Measurements from ENCODE around the gene ARMC2. TPM values are rescaled to one million over a fixed set of nuclear protein-coding genes. Genes with fewer than 3 reads are reported as not detected.

ARMC2 gene
- total RNA-seq, 1 donor from 2014 or later, result 5.2 TPM

- no peak overlapping the region for H2AFZ ChIP-seq (ENCODE audit: low read depth, low read length)
- no peaks in the 10 kb centered on the region for H3K79me2 ChIP-seq (ENCODE audit: insufficient read depth, low read length)
- Mint-ChIP-seq H3K4me1 (ENCODE audit: low read depth, unreplicated experiment) (peaks cover 5% of the 10 kb centered on the region), H3K4me3 (ENCODE audit: unreplicated experiment) (no peak overlapping the region), H3K36me3 (ENCODE audit: low read depth, unreplicated experiment) (peaks cover 19% of the 10 kb centered on the region), H3K9me3 (ENCODE audit: unreplicated experiment) (peaks cover 3% of the 10 kb centered on the region), H3K27ac (ENCODE audit: unreplicated experiment) (no peak overlapping the region), H3K27me3 (ENCODE audit: low read depth, unreplicated experiment) (no peaks in the 10 kb centered on the region)
- no peaks in the 10 kb centered on the region for H4K20me1 ChIP-seq (ENCODE audit: insufficient read depth, low read length)
- H3K27ac ChIP-seq (ENCODE audit: low read depth, low read length), result no peak overlapping the region
- no peaks in the 10 kb centered on the region for H3K27me3 ChIP-seq (ENCODE audit: insufficient read depth, low read length)
- DNase-seq (ENCODE audit: low read depth) (no peak), FAIRE-seq (no peak)
- TF ChIP-seq CTCF (IDR thresholded peaks at IDR 0.05; ENCODE audit: insufficient read depth, low read depth, low read length) (no peak), EZH2 (IDR thresholded peaks at IDR 0.05; ENCODE audit: insufficient read depth, low read length) (no peak)
- H3K36me3 ChIP-seq (ENCODE audit: insufficient read depth, low read length), result no peaks in the 10 kb centered on the region
- no peak overlapping the region for H3K4me2 ChIP-seq (ENCODE audit: low read length)
- no peak overlapping the region for H3K9ac ChIP-seq (ENCODE audit: low read length)
- H3K9me3 ChIP-seq (ENCODE audit: insufficient read depth, low read depth, low read length), result no peaks in the 10 kb centered on the region
- no peaks in the 10 kb centered on the region for H3K4me1 ChIP-seq (ENCODE audit: insufficient read depth, low read length)
- H3K4me3 ChIP-seq (ENCODE audit: insufficient read depth, low read depth, low read length), result no peak overlapping the region
Measured at GRCh38 chr6:108870357-108870756, 22.1 kb downstream of the ARMC2 start.

GRCh38 chr6:108872141-108872557 lies 23.9 kb downstream of the ARMC2 start:
- Histone ChIP-seq H3K9ac (ENCODE audit: low read length) (no peak overlapping the region), H3K4me3 (ENCODE audit: insufficient read depth, low read depth, low read length) (no peak overlapping the region), H3K27ac (ENCODE audit: low read depth, low read length) (no peak overlapping the region), H3K9me3 (ENCODE audit: insufficient read depth, low read depth, low read length) (no peaks in the 10 kb centered on the region), H3K36me3 (ENCODE audit: insufficient read depth, low read length) (no peaks in the 10 kb centered on the region), H3K79me2 (ENCODE audit: insufficient read depth, low read length) (no peaks in the 10 kb centered on the region), H4K20me1 (ENCODE audit: insufficient read depth, low read length) (no peaks in the 10 kb centered on the region), H3K4me1 (ENCODE audit: insufficient read depth, low read length) (no peaks in the 10 kb centered on the region), H3K4me2 (ENCODE audit: low read length) (no peak overlapping the region), H3K27me3 (ENCODE audit: insufficient read depth, low read length) (no peaks in the 10 kb centered on the region), H2AFZ (ENCODE audit: low read depth, low read length) (no peak overlapping the region)
- no peak overlapping the region for H3K4me3 Mint-ChIP-seq (ENCODE audit: unreplicated experiment)
- H3K4me1 Mint-ChIP-seq (ENCODE audit: low read depth, unreplicated experiment), result peaks cover 5% of the 10 kb centered on the region
- H3K36me3 Mint-ChIP-seq (ENCODE audit: low read depth, unreplicated experiment), result peaks cover 19% of the 10 kb centered on the region
- TF ChIP-seq CTCF (IDR thresholded peaks at IDR 0.05; ENCODE audit: insufficient read depth, low read depth, low read length), result no peak
- no peak for TF ChIP-seq EZH2 (IDR thresholded peaks at IDR 0.05; ENCODE audit: insufficient read depth, low read length)
- DNase-seq (ENCODE audit: low read depth) (no peak), FAIRE-seq (no peak)
- H3K27ac Mint-ChIP-seq (ENCODE audit: unreplicated experiment), result peak overlapping the region; percentile 48
- H3K27me3 Mint-ChIP-seq (ENCODE audit: low read depth, unreplicated experiment), result no peaks in the 10 kb centered on the region
- H3K9me3 Mint-ChIP-seq (ENCODE audit: unreplicated experiment), result peaks cover 3% of the 10 kb centered on the region

- H3K27ac Mint-ChIP-seq (ENCODE audit: unreplicated experiment), result no peak overlapping the region
- H3K27me3 ChIP-seq (ENCODE audit: insufficient read depth, low read length), result no peaks in the 10 kb centered on the region
- H3K4me1 Mint-ChIP-seq (ENCODE audit: low read depth, unreplicated experiment), result peaks cover 5% of the 10 kb centered on the region
- no peak overlapping the region for H2AFZ ChIP-seq (ENCODE audit: low read depth, low read length)
- H3K4me3 Mint-ChIP-seq (ENCODE audit: unreplicated experiment), result no peak overlapping the region
- H3K36me3 ChIP-seq (ENCODE audit: insufficient read depth, low read length), result no peaks in the 10 kb centered on the region
- no peaks in the 10 kb centered on the region for H3K9me3 ChIP-seq (ENCODE audit: insufficient read depth, low read depth, low read length)
- H3K9ac ChIP-seq (ENCODE audit: low read length), result no peak overlapping the region
- no peaks in the 10 kb centered on the region for H3K4me1 ChIP-seq (ENCODE audit: insufficient read depth, low read length)
- DNase-seq (ENCODE audit: low read depth) (no peak), FAIRE-seq (no peak)
- H3K9me3 Mint-ChIP-seq (ENCODE audit: unreplicated experiment), result peaks cover 3% of the 10 kb centered on the region
- no peak overlapping the region for H3K4me2 ChIP-seq (ENCODE audit: low read length)
- no peaks in the 10 kb centered on the region for H3K79me2 ChIP-seq (ENCODE audit: insufficient read depth, low read length)
- H3K27me3 Mint-ChIP-seq (ENCODE audit: low read depth, unreplicated experiment), result no peaks in the 10 kb centered on the region
- peaks cover 19% of the 10 kb centered on the region for H3K36me3 Mint-ChIP-seq (ENCODE audit: low read depth, unreplicated experiment)
- H3K27ac ChIP-seq (ENCODE audit: low read depth, low read length), result no peak overlapping the region
- TF ChIP-seq EZH2 (IDR thresholded peaks at IDR 0.05; ENCODE audit: insufficient read depth, low read length) (no peak), CTCF (IDR thresholded peaks at IDR 0.05; ENCODE audit: insufficient read depth, low read depth, low read length) (no peak)
- no peak overlapping the region for H3K4me3 ChIP-seq (ENCODE audit: insufficient read depth, low read depth, low read length)
- H4K20me1 ChIP-seq (ENCODE audit: insufficient read depth, low read length), result no peaks in the 10 kb centered on the region
Measured at GRCh38 chr6:108872575-108872974, 24.4 kb downstream of the ARMC2 start.
